K562 (cell line): Measurements from ENCODE around the gene MADD. TPM values are rescaled to one million over a fixed set of nuclear protein-coding genes. Genes with fewer than 3 reads are reported as not detected.

Source experiments
- BCOR ChIP-seq: fragments of 450-650 bp; IDR thresholded peaks from 2 replicates; pipeline ENCODE4 v1.6.1; 2016
- CBX2 ChIP-seq: fragments of 200-600 bp; sonication (generic); IDR thresholded peaks from one replicate; pipeline ENCODE4 v1.6.1; 2012; ENCODE audit warnings: mild to moderate bottlenecking, low read length, inconsistent platforms; ENCODE audit not compliant: insufficient read depth, poor library complexity, severe bottlenecking
- CEBPG ChIP-seq, 3 experiments: fragments of 200-800 bp in 1 of 3; sonication (Bioruptor generic) in 1 of 3; sonication (generic) in 1 of 3; formaldehyde crosslinking in 1 of 3; IDR thresholded peaks in 2 of 3; conservative IDR thresholded peaks in 1 of 3; 2 replicates each; pipeline versions ENCODE4 v1.6.1 to v1.8.0; 2016 to 2022; ENCODE audit warnings: missing compliant biosample characterization in 2 of 3, missing genetic modification characterization in 2 of 3, mild to moderate bottlenecking in 1 of 3, missing genetic modification reagents in 1 of 3
- CHD7 ChIP-seq: fragments of 200-600 bp; sonication (generic); IDR thresholded peaks from one replicate; pipeline ENCODE4 v1.6.1; 2012; ENCODE audit warnings: mild to moderate bottlenecking, low read depth, low read length, inconsistent platforms
- CXXC5 ChIP-seq: fragments of 250-450 bp; sonication (Bioruptor Pico); IDR thresholded peaks from 2 replicates; pipeline ENCODE4 v1.8.0; 2022; ENCODE audit warnings: inconsistent platforms, mild to moderate bottlenecking, moderate library complexity
- DPF2 ChIP-seq: fragments of 450-650 bp; IDR thresholded peaks from 2 replicates; pipeline ENCODE4 v1.6.1; 2016
- EGR1 ChIP-seq: fragments of 450-650 bp; conservative IDR thresholded peaks from 2 replicates; pipeline ENCODE4 v1.6.1; 2017; ENCODE audit warnings: mild to moderate bottlenecking
- GATAD2B ChIP-seq: fragments of 450-650 bp; IDR thresholded peaks from 2 replicates; pipeline ENCODE4 v1.6.1; 2017; ENCODE audit warnings: mild to moderate bottlenecking, borderline replicate concordance
- HDAC3 ChIP-seq: fragments of 450-650 bp; IDR thresholded peaks from 2 replicates; pipeline ENCODE4 v1.6.1; 2018; ENCODE audit warnings: borderline replicate concordance, mild to moderate bottlenecking, moderate library complexity; ENCODE audit not compliant: partially characterized antibody
- HES1 ChIP-seq: fragments of 450-650 bp; IDR thresholded peaks from 2 replicates; pipeline ENCODE4 v1.6.1; 2016; ENCODE audit warnings: low read depth, mild to moderate bottlenecking, moderate library complexity
- POLR2A ChIP-seq: fragments of 450-650 bp; conservative IDR thresholded peaks from 2 replicates; pipeline ENCODE4 v1.6.1; 2016
- RBM17 ChIP-seq: fragments of 200-400 bp; formaldehyde crosslinking; IDR thresholded peaks from 2 replicates; pipeline ENCODE4 v1.6.1; 2017; ENCODE audit warnings: low read depth, mild to moderate bottlenecking, low read length, borderline replicate concordance
- ZBTB43 ChIP-seq: sonication (generic); formaldehyde crosslinking; IDR thresholded peaks from 2 replicates; pipeline ENCODE4 v1.8.0; 2023; ENCODE audit warnings: mild to moderate bottlenecking, missing genetic modification reagents
- ZEB2 ChIP-seq: fragments of 450-650 bp; IDR thresholded peaks from 2 replicates; pipeline ENCODE4 v1.6.1; 2016
- ZNF316 ChIP-seq: fragments of 450-650 bp; IDR thresholded peaks from 2 replicates; pipeline ENCODE4 v1.6.1; 2016
- ZNF507 ChIP-seq: conservative IDR thresholded peaks from 2 replicates; pipeline ENCODE4 v1.6.1; 2017; ENCODE audit warnings: missing genetic modification characterization, missing compliant biosample characterization
- polyA plus RNA-seq, 8 experiments: library from polyadenylated mRNA; depleted of rRNA in 4 of 8; stranded (reverse) in 5 of 8; unstranded in 3 of 8; fragments of >200 nt; fragmentation: Nextera tagmentation in 2 of 8; fragmentation: Illumina TruSeq in 1 of 8; extraction: Ambion mirVana in 2 of 8; extraction: Trizol in 1 of 8; gene quantifications; 2 replicates each; pipeline versions ENCODE4 v1.2.1 to v1.2.3, GENCODE V29; 2011 to 2014; ENCODE audit warnings: inconsistent platforms in 1 of 8, missing spikeins in 1 of 8
- total RNA-seq, 7 experiments: library from RNA; depleted of rRNA in 6 of 7; stranded (reverse); fragments of >200 nt in 6 of 7; fragmentation: Illumina TruSeq in 2 of 7; extraction: Trizol in 2 of 7; gene quantifications; 2 replicates each; pipeline versions ENCODE4 v1.2.1 to v1.2.3, GENCODE V29; 2011 to 2021; ENCODE audit warnings: low replicate concordance in 1 of 7

MADD gene
- total and polyA plus RNA-seq, 9 of the 15 experiments (the other 6 are each of a cell fraction or from before 2014, with no cell fraction given): 0.68 to 57.6 (median 33.6) TPM

GRCh38 chr11:47337229-47337924 lies 67.4 kb downstream of the MADD start (continued):
- TF ChIP-seq HES1 (no peak), EGR1 (no peak), DPF2 (peak; percentile 43; the same call in 1 of the 2 replicates), BCOR (peak; percentile 10; the same call in 1 of the 2 replicates), GATAD2B (no peak), CXXC5 (CRISPR knock-in tag) (peak; percentile 78), POLR2A (no peak), ZNF507 (tag) (no peak), HDAC3 (no peak), ZEB2 (peak; percentile 54; the same call in 1 of the 2 replicates), CBX2 (no peak), CEBPG (CRISPR knock-in tag; IDR thresholded peaks at IDR 0.05) (no peak), CEBPG (tag; conservative IDR thresholded peaks at IDR 0.05 in 1 of 2, IDR thresholded peaks at IDR 0.05 in 1 of 2) (no peak), RBM17 (no peak), ZNF316 (peak; percentile 64), CHD7 (no peak), ZBTB43 (no peak)
